HG03060 (cell line): ENCODE results near the gene ATOSA.

Source experiments
- ATAC-seq: cut with Tn5 transposase; IDR thresholded peaks from one replicate; pipeline ENCODE4 v1.9.1; 2021; ENCODE audit warnings: low read depth, moderate number of reproducible peaks; ENCODE audit not compliant: unreplicated experiment

ATOSA gene

DNA sequence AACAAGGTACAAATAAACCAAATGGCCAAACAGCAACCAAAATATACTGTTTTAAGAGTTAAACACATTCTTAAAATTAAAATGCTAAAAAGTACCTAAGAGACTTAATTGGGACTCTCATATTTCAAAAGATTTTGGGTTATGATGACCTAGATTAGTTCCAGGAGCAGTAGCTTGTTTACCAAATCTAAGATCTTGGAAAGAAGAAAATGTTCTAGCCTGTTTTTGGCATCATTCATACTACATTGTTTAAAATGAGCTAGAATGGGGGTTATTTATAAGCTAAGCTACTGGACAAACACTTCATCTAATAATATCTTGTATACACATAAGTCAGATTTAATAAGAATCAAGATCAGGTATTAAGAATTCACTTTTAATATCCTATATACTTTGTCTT lies 22.8 kb downstream of the ATOSA start:
- ATAC-seq, result no peak

DNA sequence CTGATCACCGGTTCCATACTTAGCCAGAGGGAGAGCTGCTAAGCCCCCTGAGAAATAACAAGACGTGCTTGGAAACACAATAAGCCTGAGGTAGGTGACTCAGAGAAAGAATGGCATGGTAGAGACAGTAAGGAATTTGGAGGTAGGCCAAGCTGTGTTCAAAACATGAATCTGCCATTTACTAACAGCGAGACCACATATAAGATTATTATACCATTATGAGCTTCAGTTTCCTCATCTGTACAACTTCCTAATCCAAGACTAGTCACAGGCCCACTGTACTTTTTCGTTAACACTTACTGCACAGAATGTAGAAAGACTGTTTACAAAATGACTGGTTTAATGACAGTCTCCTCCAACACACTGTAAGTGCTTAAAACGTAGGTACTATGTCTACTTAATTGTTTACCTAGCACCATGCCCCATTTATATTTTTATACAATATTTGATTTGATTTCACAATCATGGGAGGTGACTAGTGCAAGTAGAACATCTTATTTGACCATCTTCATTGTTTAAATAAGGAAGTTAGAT lies 25.7 kb downstream of the ATOSA start:
- no peak for ATAC-seq

DNA sequence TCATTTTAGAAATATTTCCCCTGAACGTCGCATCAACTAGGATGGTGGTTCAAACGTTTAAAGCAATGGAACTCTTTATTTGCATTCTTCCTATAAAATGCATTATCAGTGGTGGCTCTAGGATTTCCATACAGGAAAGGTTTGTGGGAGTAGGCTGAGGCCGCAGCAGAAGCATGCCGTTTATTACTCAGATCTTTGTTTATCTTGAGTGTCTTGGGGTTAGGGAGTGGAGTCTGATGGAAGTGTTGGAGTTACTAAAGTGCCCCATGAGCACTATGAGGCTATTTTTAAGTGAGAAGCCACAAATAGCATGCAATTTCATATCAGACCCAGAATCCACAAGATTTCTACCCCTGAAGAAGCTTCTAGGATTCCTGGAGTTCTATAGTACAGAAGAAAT lies 26.2 kb downstream of the ATOSA start:
- ATAC-seq, result no peak

DNA sequence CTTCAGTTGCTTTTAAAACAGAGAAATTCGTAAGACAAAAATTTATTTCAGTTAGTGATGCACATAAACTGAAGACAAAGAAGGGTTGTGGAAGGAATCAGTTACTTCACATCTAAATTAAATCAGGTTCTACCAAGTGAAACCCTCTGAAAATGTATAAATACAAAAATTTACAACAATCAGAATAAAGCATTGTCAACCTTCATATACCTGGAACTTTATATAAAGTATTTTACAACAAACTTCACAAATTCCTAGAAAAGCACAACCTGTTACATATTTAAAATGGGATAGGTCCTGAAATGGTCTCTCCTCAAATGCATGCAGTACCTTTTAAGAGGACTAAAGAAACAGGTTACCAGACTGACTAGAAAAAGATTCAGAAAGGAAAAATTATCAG lies 26.9 kb downstream of the ATOSA start:
- no peak for ATAC-seq

DNA sequence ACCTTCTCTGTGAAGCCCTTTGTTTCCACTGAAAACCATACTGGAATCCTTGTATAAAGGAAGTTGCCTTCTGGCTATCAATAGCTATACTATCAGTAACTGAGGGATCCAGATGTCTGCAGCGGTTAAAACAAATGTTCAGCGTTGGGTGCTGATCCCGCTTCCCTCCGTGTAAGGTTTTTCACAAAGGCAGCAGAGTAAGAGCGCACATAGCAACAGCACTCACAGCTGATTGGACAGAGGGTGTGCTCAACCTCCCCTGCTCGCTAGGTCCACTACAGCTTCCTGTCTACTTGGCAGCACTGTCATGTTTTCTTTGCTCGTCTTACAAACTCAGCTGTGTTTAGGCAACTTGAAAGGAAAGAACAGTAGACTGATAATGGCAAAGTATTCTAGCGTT lies 27.3 kb downstream of the ATOSA start:
- peak; percentile 93 for ATAC-seq

DNA sequence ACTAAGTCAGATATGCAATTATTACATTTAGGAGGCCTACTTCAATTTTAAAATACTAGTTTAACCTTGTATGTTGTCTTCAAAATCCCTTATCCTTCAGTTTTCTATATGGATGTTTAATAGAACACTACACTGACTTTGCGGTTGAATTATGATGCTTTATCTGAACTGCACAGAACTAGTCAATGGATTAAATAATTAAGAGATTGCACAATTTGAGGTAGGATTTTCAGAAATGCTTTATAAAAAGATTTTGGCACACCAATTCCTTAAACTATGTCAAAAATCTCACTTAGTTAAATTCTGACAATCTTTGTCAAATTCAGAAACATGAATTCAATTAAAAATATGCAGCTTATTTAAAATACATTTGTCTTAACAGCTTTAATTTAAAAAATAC lies 28.1 kb downstream of the ATOSA start:
- no peak for ATAC-seq

DNA sequence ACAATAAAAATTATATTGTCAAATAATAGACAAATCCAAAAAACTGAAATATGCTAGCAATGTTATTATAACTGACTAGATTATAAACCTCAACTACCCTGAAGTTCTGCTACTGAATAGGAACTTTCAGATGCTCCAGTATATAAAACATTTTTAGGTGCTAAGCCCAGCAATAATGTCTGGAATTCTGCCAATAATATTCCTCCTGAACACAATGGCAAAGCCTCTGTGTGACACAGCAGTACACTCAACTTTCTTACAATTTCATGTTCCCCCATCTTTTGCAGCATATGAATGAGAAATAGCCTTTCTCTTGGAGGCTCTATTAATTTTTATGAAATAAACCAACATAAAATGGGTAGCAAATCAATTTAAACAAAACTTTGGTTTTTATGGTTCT lies 29.5 kb downstream of the ATOSA start:
- no peak for ATAC-seq

DNA sequence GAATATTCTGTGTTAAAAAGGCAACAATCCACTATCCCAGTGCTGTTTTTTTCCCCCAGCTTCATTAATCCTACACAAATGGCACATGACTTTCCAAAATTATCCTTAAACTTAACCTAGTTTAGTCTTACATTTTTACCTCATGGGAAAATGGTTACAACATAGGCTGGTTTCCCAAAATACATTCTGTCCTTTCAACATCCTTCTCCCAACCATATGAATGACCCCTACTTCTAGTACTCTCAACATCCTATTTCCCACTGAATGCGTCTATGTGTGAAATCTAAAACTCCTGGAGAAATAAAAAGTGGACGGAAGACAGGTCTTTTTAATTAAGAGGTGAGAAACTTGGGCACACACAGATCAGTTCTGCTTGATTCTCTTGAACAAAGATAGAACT lies 33.3 kb downstream of the ATOSA start:
- no peak for ATAC-seq

DNA sequence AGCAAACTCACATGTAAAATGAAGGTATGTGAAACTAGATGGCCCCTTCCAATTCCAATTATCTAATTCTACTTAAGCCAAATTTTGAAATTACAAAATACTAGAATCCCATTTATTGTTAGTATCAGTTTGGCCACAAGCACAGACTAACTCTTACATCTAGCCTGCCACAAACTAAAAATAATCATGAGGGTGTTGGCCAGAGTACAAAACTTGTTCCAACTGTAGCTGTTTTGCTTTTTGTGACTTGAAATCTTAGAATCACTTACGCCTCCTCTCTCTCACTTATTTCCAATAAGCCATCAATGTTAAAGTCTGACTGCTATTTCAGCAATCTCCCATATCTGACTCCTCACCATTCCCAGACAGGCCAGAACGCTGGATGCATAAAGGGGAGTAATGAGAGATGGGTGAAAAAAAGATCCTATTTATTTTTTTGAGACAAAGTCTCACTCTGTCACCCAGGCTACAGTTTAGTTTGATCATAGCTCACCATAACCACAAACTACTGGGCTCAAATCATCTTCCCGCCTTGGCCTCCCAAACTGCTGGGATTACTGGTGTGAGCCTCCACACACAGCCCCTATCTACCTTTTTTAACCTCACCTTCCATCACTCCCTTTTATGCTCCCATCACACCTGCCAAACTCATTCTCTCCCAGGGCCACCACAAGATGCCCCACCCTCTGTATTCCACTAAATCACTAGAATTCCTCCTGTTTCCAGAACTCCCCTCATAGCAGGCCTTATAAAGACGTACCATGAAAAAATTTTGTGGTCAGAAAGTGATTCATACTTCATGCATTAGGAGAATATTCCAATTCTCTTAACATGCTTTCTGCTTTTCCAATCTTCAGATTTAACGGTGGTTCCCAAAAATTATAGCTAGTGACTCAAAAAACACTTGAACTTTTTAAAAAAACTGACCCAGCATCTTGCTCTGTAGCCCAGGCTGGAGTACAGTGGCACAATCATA lies 36.5 kb downstream of the ATOSA start:
- ATAC-seq, result no peak

DNA sequence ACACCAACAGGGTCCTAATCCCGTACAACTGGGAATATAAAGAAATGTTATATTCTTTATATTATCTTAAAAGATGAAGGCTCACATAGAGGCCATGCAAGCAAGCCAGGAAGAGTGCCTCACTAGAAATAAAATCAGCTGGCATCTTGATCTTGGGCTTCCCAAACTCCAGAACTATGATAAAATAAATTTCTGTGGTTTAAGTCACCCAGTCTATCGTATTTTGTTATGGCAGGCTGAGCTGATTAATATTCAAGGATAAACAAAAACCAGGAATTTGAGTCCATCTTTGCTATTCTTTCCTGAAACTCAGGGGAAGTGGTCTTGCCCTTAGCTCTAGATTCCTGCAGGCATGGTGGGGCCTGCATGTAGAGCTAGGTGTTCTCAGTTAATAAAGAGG lies 42.7 kb downstream of the ATOSA start:
- no peak for ATAC-seq

DNA sequence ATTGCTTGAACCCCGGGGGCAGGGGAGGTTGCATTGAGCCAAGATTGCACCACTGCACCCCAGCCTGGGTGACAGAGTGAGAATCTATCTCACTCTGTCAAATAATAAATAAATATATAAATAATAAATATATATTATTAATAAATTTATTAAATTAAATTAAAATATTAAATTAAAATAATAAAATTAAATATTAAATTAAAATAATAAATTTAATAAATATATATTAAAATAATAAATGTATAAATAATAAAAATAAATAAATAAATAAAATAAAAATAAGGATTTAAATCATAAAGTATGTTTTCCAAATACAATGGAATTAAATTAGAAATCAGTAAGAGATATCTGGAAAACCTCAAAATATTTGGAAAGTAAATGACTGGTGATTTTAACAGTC lies 43.3 kb downstream of the ATOSA start:
- ATAC-seq, result no peak
